HG02943 (cell line): Measurements from ENCODE around the gene TTL.

ENCODE experiments used
- ATAC-seq: cut with Tn5 transposase; IDR thresholded peaks from one replicate; pipeline ENCODE4 v1.9.1; 2021; ENCODE audit warnings: mild to moderate bottlenecking, low read depth, moderate library complexity; ENCODE audit not compliant: unreplicated experiment

Gene TTL

DNA sequence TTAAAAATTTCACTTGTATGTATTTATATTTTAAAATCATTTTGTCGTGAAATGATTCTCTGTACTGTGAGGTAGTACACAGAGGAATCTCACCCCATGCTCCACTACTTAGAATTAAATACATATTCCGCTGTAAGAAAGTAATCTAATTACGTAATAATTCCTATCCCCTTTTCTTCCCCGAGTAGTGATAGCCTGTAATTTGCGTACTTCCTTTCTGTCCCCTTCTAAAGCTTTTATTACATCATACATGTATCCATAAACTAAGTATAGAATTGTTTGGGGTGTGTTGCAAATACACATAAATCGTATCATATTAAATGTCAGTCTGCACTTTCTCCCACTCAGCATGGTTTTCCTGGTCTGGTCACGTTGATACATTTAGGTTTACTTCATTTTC, 90.0 kb downstream of the TTL start:
- no peak for ATAC-seq

DNA sequence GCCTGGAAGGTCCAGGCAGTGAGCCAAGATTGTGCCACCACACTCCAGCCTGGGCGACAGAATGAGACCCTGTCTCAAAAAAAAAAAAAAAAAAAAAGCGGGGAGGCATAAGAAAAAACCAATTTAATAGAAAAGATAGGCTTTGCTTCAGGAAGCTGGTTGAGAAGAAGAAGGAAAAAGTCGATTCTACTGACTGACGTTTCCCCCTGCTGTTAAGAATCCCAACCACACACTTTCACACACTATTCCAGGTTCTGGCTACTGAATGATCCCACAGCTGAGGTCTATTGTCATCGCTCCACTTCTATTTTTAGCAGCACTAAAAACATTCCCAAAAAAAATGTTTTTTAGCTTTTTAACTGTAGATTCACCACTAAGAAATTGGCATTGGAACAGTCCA, 95.8 kb downstream of the TTL start:
- no peak for ATAC-seq

DNA sequence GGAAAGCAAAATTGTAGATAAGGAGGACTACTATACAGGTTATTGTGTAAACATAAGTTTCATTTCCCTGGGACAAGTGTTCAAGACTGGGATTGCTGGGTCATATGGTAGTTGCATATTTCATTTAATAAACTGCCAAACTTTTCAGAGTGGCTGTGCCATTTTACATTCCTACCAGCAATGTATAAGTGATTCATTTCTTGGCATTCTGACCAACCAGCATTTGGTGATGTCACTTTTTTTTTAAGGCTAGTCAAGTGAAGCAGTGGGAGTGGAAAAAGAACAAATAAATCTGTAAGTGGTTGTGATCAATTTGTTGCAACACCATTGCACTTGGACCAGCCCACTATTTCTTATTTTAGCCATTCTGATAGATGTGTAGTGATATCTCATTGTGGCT, 97.3 kb downstream of the TTL start:
- no peak for ATAC-seq

DNA sequence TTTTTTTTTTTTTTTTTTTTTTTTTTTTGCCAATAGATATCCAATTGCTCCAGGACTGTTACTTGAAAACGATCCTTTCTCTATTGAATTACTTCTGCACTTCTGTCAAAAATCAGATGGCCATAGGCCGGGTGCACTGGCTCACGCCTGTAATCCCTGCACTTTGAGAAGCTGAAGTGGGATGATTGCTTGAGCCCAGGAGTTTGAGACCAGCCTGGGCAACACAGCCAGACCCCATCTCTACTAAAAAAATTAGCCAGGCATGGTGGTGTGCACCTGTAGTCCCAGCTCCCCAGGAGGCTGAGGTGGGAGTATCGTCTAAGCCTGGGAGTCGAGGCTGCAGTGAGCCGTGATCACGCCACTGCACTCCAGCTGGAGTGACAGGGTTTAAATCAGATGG, 98.1 kb downstream of the TTL start:
- ATAC-seq: no peak

DNA sequence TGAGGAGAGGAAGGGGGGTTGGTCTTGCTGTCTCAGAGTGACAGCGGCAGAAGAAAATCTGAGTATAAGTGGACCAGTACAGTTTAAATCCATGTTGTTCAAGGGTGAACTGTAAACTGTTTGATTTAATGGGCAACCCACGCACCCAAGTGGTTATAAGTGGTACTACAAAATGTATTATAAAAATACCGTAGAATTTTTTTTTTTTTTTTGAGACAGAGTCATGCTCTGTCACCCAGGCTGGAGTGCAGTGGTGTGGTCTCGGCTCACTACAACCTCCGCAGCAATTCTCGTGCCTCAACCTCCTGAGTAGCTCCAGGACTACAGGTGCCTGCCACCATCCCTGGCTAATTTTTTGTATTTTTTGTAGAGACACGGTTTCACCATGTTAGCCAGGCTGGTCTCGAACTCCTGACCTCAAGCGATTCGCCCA, 100.4 kb downstream of the TTL start:
- ATAC-seq: no peak

DNA sequence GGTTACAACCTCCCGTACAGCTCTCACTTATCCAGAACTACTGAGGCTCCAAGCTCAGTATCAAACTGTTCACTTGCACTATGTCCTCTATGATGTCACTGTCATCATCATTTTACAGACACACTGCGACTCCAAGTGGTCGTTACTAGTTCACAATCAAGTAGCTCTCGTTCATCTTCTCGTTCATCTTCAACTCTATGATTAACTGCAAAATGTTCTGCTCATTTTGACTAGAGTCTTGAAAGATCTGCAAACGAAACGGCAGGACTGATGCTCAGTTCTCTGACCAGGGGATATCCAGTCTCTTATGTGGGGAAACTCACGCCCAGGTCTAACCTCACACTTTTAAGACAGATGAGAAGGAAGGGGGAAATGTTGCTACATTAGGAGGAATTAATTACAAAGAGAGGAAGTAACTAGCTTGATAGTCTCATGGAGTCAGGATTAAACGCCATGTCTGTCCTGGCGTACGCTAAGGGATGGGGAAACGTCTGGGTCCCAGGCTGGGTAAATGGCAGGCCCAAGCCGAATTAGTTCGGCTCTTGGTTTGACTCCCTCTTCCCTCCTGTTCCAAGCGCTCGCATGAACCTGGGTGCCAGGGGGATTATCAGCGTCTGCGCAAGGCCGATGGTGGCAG, 101.7 kb downstream of the TTL start:
- ATAC-seq: no peak

DNA sequence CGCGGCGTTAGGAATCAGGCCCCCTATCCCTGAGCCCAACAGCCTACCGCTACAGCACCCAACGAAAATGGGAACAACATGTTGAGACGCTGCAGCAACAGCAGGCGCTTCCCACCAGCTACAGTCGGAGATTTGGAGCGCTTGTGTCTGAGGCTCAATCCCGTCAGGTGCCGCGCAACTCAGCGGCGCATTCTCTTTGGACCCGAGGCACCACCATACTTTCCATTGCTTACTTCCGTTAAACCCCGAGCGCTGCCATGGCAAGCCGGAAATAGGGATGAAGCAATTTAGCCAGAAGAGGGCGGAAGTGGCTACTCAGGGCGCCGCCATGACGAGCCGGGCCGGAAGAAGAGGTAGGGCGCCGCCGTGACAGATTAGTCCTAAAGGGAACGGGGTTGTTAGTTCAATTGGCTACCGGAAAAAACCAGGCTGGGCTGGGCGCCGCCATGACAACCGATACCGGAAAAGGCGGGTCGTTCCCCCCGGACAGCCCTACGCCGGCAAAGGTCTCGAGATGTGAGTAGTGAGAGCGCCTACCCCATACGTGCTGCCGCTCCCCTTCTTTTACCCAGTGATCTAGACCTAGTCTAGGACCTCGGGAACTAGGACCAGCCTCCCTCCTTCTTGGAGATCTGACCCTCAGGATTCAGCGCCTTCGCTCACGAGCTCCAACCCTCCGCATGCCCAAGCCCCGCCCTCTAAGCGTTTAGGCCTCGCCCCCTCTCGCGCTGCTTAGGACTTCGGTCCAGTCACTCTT, 102.4 kb downstream of the TTL start, which contains the start of gene CHCHD5:
TSS of gene CHCHD5 (plus strand) at position 476 of the 757 bp plus-strand sequence. CDS start at position 515, 39 bp downstream.
- peak; percentile 89 for ATAC-seq

DNA sequence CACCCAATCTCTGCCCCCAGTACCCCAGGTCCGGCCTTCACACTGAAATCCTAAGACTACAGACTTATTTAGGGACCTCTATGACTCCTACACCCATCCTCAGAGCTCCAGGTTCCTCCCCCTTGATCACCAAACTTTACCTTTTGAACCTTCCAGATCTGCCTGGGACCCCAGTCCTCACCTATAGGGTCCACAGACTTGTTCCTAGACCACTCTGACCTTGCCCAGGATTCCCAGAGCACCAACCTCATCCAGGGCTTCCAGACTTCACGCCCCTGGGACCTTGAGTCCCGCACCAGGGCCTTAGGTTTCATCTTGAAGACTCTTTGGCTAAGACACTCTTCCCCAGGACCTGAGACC, 102.9 kb downstream of the TTL start:
- no peak for ATAC-seq

DNA sequence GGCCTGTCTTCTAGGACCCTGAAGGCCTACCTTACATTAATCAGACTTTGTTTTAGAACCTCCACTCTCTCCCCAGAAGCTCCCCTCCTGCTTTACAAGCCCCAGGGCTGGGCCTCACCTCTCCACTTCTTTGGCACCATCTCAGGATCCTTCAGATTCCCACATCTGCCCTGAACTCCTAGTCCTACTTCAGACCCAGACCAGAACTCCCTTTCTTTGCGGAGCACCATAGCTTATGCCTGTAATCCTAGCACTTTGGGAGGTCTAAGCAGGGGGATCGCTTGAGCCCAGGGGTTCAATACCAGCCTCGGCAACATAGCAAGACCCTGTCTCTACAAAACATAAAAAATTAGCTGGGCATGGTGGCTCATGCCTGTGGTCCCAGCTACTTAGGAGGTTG, 103.4 kb downstream of the TTL start:
- ATAC-seq: no peak

DNA sequence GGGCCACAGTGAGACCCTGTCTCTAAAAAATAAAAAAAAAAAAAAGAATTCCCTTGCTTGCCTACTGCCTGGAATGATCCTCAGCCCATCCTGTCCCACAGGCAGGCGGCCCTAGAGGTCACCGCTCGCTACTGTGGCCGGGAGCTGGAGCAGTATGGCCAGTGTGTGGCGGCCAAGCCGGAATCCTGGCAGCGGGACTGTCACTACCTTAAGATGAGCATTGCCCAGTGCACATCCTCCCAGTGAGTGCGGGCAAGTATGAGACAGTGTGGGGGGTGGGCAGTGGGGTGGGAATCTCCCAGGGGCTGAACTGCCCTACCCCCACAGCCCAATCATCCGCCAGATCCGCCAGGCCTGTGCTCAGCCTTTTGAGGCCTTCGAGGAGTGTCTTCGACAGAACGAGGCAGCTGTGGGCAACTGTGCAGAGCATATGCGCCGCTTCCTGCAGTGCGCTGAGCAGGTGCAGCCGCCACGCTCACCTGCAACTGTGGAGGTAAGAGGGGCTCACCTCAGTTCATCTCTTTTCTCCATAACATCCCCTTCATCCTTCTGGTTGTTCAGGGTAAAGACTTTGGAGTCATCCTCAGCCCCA, 104.0 kb downstream of the TTL start:
- no peak for ATAC-seq

DNA sequence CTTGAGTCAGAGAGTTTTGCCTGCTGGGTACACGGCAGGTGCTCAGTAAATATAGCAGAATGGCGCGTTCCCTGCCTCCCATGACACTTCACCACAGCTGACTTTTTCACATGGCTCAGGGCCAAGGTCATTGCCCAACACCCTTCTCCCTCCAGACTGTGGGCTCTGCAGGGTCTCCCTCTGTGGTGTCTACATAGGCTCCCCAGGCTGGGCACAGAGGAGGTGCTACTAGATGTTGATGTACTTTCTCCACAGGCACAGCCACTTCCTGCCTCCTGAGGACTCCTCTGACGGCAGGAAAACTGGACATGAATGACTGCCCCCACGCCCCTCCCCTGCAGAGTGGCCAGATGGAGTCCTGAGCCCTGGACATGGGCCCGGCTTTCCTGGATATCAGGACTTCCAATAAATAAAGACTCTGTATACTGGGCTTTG, 106.7 kb downstream of the TTL start:
- ATAC-seq: no peak
